GF-D8 (cell line): ENCODE results near the gene NPTX1.

Source experiments
- DNase-seq: peaks from one replicate; lab custom pipeline; 2025; lab: John Stamatoyannopoulos, UW

The NPTX1 gene

GRCh38 chr17:80478487-80479245 lies 2.3 kb upstream of the NPTX1 start:
- no peak for DNase-seq

GRCh38 chr17:80477647-80478478 lies 1.5 kb upstream of the NPTX1 start:
- DNase-seq, result no peak

GRCh38 chr17:80476877-80477646 lies 655 bp upstream of the NPTX1 start:
- no peak for DNase-seq

GRCh38 chr17:80474961-80475909 lies 1.2 kb downstream of the NPTX1 start:
- DNase-seq, result no peak

- peak; percentile 16 for DNase-seq
Observed at GRCh38 chr17:80474231-80474960, 2.0 kb downstream of the NPTX1 start.

- DNase-seq, result no peak
Observed at GRCh38 chr17:80473701-80474100, 2.7 kb downstream of the NPTX1 start.

- DNase-seq, result no peak
Observed at GRCh38 chr17:80472996-80473395, 3.4 kb downstream of the NPTX1 start.

- DNase-seq, result no peak
Observed at GRCh38 chr17:80471922-80472321, 4.5 kb downstream of the NPTX1 start.

GRCh38 chr17:80470603-80471002 lies 5.8 kb downstream of the NPTX1 start:
- DNase-seq, result no peak

GRCh38 chr17:80469667-80470066 lies 6.7 kb downstream of the NPTX1 start:
- no peak for DNase-seq

- DNase-seq, result no peak
Observed at GRCh38 chr17:80468781-80469493, 7.5 kb downstream of the NPTX1 start.

GRCh38 chr17:80468242-80468641 lies 8.2 kb downstream of the NPTX1 start:
- DNase-seq, result no peak

- no peak for DNase-seq
Observed at GRCh38 chr17:80466188-80466705, 10.2 kb downstream of the NPTX1 start.

- DNase-seq, result no peak
Observed at GRCh38 chr17:80465327-80465974, 11.0 kb downstream of the NPTX1 start.

GRCh38 chr17:80464486-80464885 lies 11.9 kb downstream of the NPTX1 start:
- DNase-seq, result no peak

- DNase-seq, result no peak
Observed at GRCh38 chr17:80463784-80464400, 12.5 kb downstream of the NPTX1 start.

- no peak for DNase-seq
Observed at GRCh38 chr17:80461528-80462160, 14.8 kb downstream of the NPTX1 start.

- no peak for DNase-seq
Observed at GRCh38 chr17:80460429-80460834, 16.0 kb downstream of the NPTX1 start.
